Spleen (tissue), 7 donors: ENCODE measurements around the gene PDLIM3.

Source experiments
- CTCF ChIP-seq, 11 experiments: fragments of 200-600 bp in 7 of 11; fragments of 450-650 bp in 4 of 11; sonication (generic) in 4 of 11; IDR thresholded peaks in 8 of 11; conservative IDR thresholded peaks in 3 of 11; 1 replicate in 7 of 11; 2 replicates in 4 of 11; pipeline versions ENCODE4 v1.4.0 to v1.8.0; 2016 to 2021; ENCODE audit warnings: antibody characterized with exemption in 11 of 11, inconsistent platforms in 4 of 11, mild to moderate bottlenecking in 1 of 11
- POLR2A ChIP-seq, 3 donors: fragments of 450-650 bp; IDR thresholded peaks; one replicate each; pipeline ENCODE4 v1.5.1; 2017; ENCODE audit warnings: antibody characterized with exemption in 3 of 3, mild to moderate bottlenecking in 1 of 3
- donor health status: DM: no; HTN: no; CAD: no; lungs with moderate emphysema.
- donor health status: DM: no; HTN: no; CAD: no.
- donor health status: DM: no; HTN: no; CAD: no.

- TF ChIP-seq CTCF (IDR thresholded peaks at IDR 0.05 in 8 of 11, conservative IDR thresholded peaks at IDR 0.05 in 3 of 11) = no peak
- TF ChIP-seq POLR2A (IDR thresholded peaks at IDR 0.05) = no peak
These were observed 73.7 kb downstream of the PDLIM3 start for GRCh38 chr4:185461565-185461964.
